Fibroblast of the aortic adventitia (primary cell): ENCODE measurements around the gene DCC. TPM values are rescaled to one million over a fixed set of nuclear protein-coding genes. Genes with fewer than 3 reads are reported as not detected.

Experiments
- DNase-seq: peaks from one replicate; pipeline ENCODE4 v3.0.0-alpha.2; 2010; ENCODE audit warnings: low read depth
- H3K4me3 ChIP-seq: 2 replicates; pipeline ENCODE4 v1.5.1; 2011; ENCODE audit warnings: low read depth, mild to moderate bottlenecking, control low read depth, low read length, moderate library complexity
- small RNA-seq: library from RNA; depleted of rRNA; stranded (forward); fragments of <200 nt; gene quantifications from one replicate; pipeline ENCODE3, GENCODE V24; 2012
- total RNA-seq: library from RNA; depleted of rRNA; stranded (reverse); fragments of >200 nt; gene quantifications from 2 replicates; pipeline ENCODE4 v1.2.3, GENCODE V29; 2012; ENCODE audit warnings: low replicate concordance
- TF ChIP-seq, protein P1 (sequence below): IDR thresholded peaks from 2 replicates; pipeline ENCODE4 v1.5.1; 2011; ENCODE audit warnings: mild to moderate bottlenecking, low read length, control low read depth, inconsistent platforms; ENCODE audit not compliant: insufficient read depth

The DCC gene
- total RNA-seq, 1 donor, result 0.09 TPM

DNA sequence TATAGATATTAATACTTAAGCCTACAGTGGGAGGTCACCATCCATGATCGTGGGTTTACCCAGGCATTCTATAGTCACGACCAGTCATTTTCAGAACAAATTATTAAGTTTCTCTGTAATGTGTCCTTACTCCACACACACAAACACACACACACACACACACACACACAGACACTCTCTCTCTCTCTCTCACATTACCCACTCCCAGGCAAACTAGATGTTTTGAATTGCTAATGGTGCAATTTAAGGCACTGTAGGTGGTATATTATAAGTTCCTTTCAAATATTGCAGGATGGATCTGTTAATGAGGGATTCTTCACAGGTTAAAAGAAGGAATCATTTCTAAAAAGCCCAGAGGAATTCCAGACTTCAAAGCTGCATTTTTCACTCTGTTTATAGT lies 1226.6 kb downstream of the DCC start:
- TF ChIP-seq, protein P1, sequence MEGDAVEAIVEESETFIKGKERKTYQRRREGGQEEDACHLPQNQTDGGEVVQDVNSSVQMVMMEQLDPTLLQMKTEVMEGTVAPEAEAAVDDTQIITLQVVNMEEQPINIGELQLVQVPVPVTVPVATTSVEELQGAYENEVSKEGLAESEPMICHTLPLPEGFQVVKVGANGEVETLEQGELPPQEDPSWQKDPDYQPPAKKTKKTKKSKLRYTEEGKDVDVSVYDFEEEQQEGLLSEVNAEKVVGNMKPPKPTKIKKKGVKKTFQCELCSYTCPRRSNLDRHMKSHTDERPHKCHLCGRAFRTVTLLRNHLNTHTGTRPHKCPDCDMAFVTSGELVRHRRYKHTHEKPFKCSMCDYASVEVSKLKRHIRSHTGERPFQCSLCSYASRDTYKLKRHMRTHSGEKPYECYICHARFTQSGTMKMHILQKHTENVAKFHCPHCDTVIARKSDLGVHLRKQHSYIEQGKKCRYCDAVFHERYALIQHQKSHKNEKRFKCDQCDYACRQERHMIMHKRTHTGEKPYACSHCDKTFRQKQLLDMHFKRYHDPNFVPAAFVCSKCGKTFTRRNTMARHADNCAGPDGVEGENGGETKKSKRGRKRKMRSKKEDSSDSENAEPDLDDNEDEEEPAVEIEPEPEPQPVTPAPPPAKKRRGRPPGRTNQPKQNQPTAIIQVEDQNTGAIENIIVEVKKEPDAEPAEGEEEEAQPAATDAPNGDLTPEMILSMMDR, result no peak

DNA sequence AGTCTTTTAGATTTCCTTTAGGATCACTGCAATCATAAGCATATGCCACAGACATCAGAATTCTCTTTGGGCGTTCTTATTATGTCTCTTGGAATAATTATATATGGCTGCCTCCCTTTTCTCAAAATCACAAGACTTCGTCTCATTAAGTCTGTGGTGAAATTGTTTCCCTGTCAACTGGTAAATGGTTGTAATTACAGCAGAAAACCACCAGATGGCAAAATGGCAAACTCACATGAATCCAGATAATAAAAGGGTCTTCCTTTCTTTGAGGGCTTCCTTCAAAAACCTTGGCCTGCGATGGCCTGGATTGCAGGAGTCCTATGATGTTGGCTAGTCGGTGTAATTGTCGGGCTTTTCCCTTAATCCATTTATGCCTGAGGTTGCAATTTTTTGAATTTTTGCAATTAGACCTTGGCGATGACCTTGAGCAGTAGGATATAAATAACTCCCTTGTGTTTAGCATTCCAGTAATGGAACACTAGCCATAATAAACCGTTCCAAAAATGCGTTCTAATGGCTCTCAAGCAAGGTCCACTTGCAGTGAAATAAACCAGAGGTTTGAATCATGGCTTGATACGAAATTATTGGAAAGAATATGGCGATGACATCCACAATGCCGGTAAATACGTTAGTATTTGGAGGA lies 1228.1 kb downstream of the DCC start:
- DNase-seq, result peak; percentile 52
- TF ChIP-seq, protein P1, result peak; percentile 65
- H3K4me3 ChIP-seq, result no peak overlapping the region

More for the DNA sequence above, 1226.6 kb downstream of the DCC start:
- no peak overlapping the region for H3K4me3 ChIP-seq
- DNase-seq, result no peak

Small RNAs within 50 kb of the gene (small RNA-seq; reads per million reads assigned to genes)
- gene AC011155.1, result not detected
- gene MIR4528, result not detected
